GM06990 (cell line): ENCODE data around the gene REXO1.

ENCODE experiments used
- DNase-seq: peaks from one replicate; pipeline ENCODE4 v3.0.0-alpha.2; 2011; ENCODE audit not compliant: insufficient read length; ENCODE audit errors: extremely low read depth
- H3K27me3 ChIP-seq: replicated peaks from 2 replicates; pipeline ENCODE4 v1.6.0; 2011; ENCODE audit warnings: low read length; ENCODE audit not compliant: control insufficient read depth, insufficient read depth
- H3K36me3 ChIP-seq: 2 replicates; pipeline ENCODE4 v1.5.1; 2011; ENCODE audit warnings: low read length; ENCODE audit not compliant: control insufficient read depth, insufficient read depth
- H3K4me3 ChIP-seq: replicated peaks from 2 replicates; pipeline ENCODE4 v1.5.1; 2011; ENCODE audit warnings: low read depth, mild to moderate bottlenecking, control low read depth, low read length
- TF ChIP-seq, protein P1 (sequence below): IDR thresholded peaks from 2 replicates; pipeline ENCODE4 v1.5.1; 2011; ENCODE audit warnings: low read length, control low read depth, mild to moderate bottlenecking, inconsistent platforms; ENCODE audit not compliant: insufficient read depth, poor library complexity, severe bottlenecking

Gene REXO1

DNA sequence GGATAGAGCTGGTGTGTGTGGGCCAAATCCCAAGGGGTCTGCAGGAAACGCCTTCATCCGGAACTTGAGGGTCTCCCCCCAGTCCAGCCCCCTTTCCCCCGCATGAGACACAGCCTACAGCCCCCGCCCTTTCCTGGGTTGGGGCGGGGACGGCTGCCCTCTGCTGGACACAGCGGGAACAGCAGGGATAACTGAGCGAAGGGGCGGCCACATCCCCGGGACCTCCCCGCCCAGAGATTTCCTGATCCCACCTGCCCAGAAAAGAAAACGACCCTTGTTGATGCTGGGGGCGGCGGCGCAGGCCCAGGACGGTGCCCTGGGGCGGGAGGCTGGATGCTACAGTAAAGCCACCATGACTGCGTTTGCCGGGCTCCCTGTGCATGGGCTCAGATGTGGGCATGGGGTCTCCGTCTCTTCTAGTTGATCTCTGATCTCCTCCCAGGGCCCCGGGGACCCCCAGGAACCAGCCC is 80.8 kb downstream of the REXO1 start:
- Histone ChIP-seq H3K4me3 (no peak overlapping the region), H3K27me3 (no peaks in the 10 kb centered on the region; the same call in 1 of the 2 replicates), H3K36me3 (no peaks in the 10 kb centered on the region)
- DNase-seq = no peak
- TF ChIP-seq, protein P1, sequence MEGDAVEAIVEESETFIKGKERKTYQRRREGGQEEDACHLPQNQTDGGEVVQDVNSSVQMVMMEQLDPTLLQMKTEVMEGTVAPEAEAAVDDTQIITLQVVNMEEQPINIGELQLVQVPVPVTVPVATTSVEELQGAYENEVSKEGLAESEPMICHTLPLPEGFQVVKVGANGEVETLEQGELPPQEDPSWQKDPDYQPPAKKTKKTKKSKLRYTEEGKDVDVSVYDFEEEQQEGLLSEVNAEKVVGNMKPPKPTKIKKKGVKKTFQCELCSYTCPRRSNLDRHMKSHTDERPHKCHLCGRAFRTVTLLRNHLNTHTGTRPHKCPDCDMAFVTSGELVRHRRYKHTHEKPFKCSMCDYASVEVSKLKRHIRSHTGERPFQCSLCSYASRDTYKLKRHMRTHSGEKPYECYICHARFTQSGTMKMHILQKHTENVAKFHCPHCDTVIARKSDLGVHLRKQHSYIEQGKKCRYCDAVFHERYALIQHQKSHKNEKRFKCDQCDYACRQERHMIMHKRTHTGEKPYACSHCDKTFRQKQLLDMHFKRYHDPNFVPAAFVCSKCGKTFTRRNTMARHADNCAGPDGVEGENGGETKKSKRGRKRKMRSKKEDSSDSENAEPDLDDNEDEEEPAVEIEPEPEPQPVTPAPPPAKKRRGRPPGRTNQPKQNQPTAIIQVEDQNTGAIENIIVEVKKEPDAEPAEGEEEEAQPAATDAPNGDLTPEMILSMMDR = peak; percentile 97

DNA sequence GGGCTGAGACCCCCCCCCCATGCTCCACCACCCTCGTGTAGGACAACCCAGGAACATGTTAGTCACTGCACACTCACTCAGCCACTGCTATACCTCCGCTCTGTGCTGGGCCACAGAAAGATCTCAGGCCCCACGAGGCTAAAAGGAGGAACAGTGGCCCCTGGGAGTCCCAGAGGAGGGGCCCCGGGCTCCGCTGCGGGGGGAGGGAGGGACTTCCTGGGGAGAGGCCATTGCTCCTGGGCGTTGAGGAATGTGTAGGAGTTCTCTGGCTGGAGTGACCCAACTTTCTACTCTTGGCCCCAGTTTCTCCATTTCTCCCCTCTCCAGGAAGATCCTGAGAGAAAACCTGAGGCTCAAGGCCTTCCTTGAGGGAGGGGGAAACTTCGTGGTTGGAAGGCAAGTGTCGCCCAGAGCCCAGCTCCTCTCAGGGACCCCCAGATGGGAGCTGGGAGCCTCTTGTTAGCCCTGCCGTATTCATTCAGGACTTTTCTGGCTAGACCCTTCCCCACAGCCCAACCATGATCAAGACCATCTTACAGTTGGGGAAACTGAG is 81.4 kb downstream of the REXO1 start:
- H3K27me3 ChIP-seq = peaks cover under 1% of the 10 kb centered on the region
- TF ChIP-seq, protein P1 = no peak
- no peaks in the 10 kb centered on the region for H3K36me3 ChIP-seq
- H3K4me3 ChIP-seq = no peak overlapping the region
- no peak for DNase-seq

DNA sequence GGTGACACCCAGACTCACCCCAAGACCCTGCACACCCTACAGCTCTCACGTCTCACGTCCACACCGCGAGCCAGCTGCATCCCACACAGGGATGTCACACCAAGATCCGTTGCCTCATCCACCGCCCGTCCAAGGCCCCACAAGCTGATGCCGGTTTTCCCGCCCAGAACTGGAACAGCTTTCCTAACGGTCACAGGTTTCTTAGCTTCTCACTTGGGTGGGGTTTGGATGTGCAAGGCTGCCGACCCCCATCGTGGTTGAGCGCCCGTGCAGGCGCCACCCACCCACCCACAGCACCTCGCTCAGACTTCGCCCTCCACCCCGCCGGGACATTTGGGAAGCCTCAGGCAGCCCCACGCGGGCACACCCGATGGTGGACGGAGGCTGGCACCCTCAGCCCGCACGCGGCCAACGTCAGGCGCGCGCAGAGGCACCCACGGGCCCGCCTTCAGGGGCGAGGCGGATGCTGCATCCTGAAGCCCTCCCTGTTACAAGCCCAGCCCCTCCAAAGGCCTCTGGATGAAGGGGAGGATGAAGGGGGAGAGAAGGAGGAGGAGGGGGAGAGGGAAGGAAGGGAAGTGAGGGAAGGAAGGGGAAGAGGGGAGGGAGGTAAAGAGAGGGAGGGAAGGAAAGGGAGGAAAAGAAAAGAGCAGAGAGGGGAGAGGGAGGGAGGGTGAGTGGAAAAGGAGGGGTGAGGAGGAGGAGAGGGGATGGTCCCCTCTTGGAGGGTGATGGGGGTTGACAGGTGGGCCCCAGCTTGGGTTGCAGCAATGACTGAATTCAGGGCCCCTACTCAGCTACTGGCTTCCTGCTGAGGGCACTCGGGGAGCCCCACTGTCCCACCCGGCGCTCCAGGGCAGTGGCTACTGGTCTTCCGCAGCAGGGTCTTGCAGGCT is 82.1 kb downstream of the REXO1 start:
- Histone ChIP-seq H3K36me3 (no peaks in the 10 kb centered on the region), H3K27me3 (peaks cover 2% of the 10 kb centered on the region), H3K4me3 (no peak overlapping the region)
- TF ChIP-seq, protein P1 = no peak
- no peak for DNase-seq
